ENCODE results near the gene SLC25A24. TPM values are rescaled to one million over a fixed set of nuclear protein-coding genes. Genes with fewer than 3 reads are reported as not detected.

Gene SLC25A24
- total RNA-seq, 1 donor from 2014 or later = 72.2 TPM

GRCh38 chr1:108109295-108109973, 90.7 kb downstream of the SLC25A24 start:
- H3K9me3 ChIP-seq (ENCODE audit: low read depth) = no peaks in the 10 kb centered on the region
- Mint-ChIP-seq H3K4me3 (no peak overlapping the region), H3K9me3 (peaks cover 2% of the 10 kb centered on the region)

GRCh38 chr1:108108119-108108518, 92.0 kb downstream of the SLC25A24 start:
- Mint-ChIP-seq H3K36me3 (no peaks in the 10 kb centered on the region), H3K9me3 (peaks cover 2% of the 10 kb centered on the region), H3K4me3 (no peak overlapping the region), H3K4me1 (no peaks in the 10 kb centered on the region), H3K27me3 (ENCODE audit: insufficient read depth, low read depth) (peaks cover 6% of the 10 kb centered on the region), H3K27ac (no peak overlapping the region)
- H3F3A ChIP-seq (ENCODE audit: low read depth) = no peaks in the 10 kb centered on the region
- no peak overlapping the region for H3K4me2 ChIP-seq
- no peak for DNase-seq (ENCODE audit: low spot score)
- H3K9me3 ChIP-seq (ENCODE audit: low read depth) = no peaks in the 10 kb centered on the region
- no peaks in the 10 kb centered on the region for H3K36me3 ChIP-seq
- no peaks in the 10 kb centered on the region for H3K4me1 ChIP-seq
- no peak overlapping the region for H3K4me3 ChIP-seq
- no peak overlapping the region for H2AFZ ChIP-seq (replicated peaks)
- no peaks in the 10 kb centered on the region for H3K79me2 ChIP-seq (ENCODE audit: low read depth)
- H3K9ac ChIP-seq = no peak overlapping the region
- no peak overlapping the region for H3K27ac ChIP-seq
- TF ChIP-seq CTCF (IDR thresholded peaks at IDR 0.05) = no peak
- no peak for TF ChIP-seq EZH2 (IDR thresholded peaks at IDR 0.05)
- TF ChIP-seq EZH2phosphoT487 (IDR thresholded peaks at IDR 0.05) = no peak
- H4K20me1 ChIP-seq (ENCODE audit: low read depth) = no peaks in the 10 kb centered on the region
- H3K27me3 ChIP-seq = no peaks in the 10 kb centered on the region

More at GRCh38 chr1:108109295-108109973, 90.7 kb downstream of the SLC25A24 start:
- Histone ChIP-seq H3K9ac (no peak overlapping the region), H3K27ac (no peak overlapping the region), H4K20me1 (ENCODE audit: low read depth) (no peaks in the 10 kb centered on the region), H3K79me2 (ENCODE audit: low read depth) (no peaks in the 10 kb centered on the region), H2AFZ (replicated peaks) (no peak overlapping the region), H3F3A (ENCODE audit: low read depth) (no peaks in the 10 kb centered on the region), H3K4me2 (no peak overlapping the region), H3K4me3 (no peak overlapping the region), H3K4me1 (no peaks in the 10 kb centered on the region), H3K27me3 (no peaks in the 10 kb centered on the region), H3K36me3 (no peaks in the 10 kb centered on the region)
- no peaks in the 10 kb centered on the region for H3K36me3 Mint-ChIP-seq
- no peaks in the 10 kb centered on the region for H3K4me1 Mint-ChIP-seq
- H3K27me3 Mint-ChIP-seq (ENCODE audit: insufficient read depth, low read depth) = peaks cover 6% of the 10 kb centered on the region
- DNase-seq (ENCODE audit: low spot score) = no peak
- no peak overlapping the region for H3K27ac Mint-ChIP-seq
- TF ChIP-seq EZH2phosphoT487 (IDR thresholded peaks at IDR 0.05) (no peak), CTCF (IDR thresholded peaks at IDR 0.05) (no peak), EZH2 (IDR thresholded peaks at IDR 0.05) (no peak)

DNA sequence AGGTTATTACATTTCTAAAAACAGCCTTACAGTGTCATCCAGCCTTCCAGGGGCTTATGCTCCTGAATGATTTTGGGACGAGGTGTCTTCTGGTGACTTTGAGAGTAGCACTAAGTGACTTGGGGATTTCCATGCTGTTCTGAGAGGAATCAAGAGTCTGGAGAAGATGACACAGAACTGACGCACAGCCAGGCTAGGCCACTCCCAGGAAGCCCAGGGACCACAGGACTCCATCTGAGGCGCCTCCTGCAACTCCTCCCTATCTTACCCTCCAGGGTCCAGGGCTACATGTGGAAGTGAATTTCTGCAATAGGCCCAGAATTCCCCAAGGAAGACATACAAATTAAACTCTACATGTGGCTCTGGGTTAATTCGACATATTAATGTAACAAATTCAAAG, 92.5 kb downstream of the SLC25A24 start:
- no peak overlapping the region for H3K27ac Mint-ChIP-seq
- Histone ChIP-seq H3K79me2 (ENCODE audit: low read depth) (no peaks in the 10 kb centered on the region), H3K9ac (no peak overlapping the region), H3K9me3 (ENCODE audit: low read depth) (no peaks in the 10 kb centered on the region), H3F3A (ENCODE audit: low read depth) (no peaks in the 10 kb centered on the region), H2AFZ (replicated peaks) (no peak overlapping the region), H3K36me3 (no peaks in the 10 kb centered on the region), H3K4me1 (no peaks in the 10 kb centered on the region), H4K20me1 (ENCODE audit: low read depth) (no peaks in the 10 kb centered on the region), H3K4me2 (no peak overlapping the region), H3K27me3 (no peaks in the 10 kb centered on the region), H3K27ac (no peak overlapping the region), H3K4me3 (no peak overlapping the region)
- peaks cover 2% of the 10 kb centered on the region for H3K9me3 Mint-ChIP-seq
- no peaks in the 10 kb centered on the region for H3K4me1 Mint-ChIP-seq
- H3K4me3 Mint-ChIP-seq = no peak overlapping the region
- no peaks in the 10 kb centered on the region for H3K36me3 Mint-ChIP-seq
- TF ChIP-seq EZH2 (IDR thresholded peaks at IDR 0.05) = no peak
- no peak for TF ChIP-seq EZH2phosphoT487 (IDR thresholded peaks at IDR 0.05)
- peaks cover 6% of the 10 kb centered on the region for H3K27me3 Mint-ChIP-seq (ENCODE audit: insufficient read depth, low read depth)
- DNase-seq (ENCODE audit: low spot score) = no peak

- H3K79me2 ChIP-seq (ENCODE audit: low read depth) = no peaks in the 10 kb centered on the region
- H2AFZ ChIP-seq (replicated peaks) = no peak overlapping the region
- TF ChIP-seq CTCF (IDR thresholded peaks at IDR 0.05) (no peak), EZH2 (IDR thresholded peaks at IDR 0.05) (no peak), EZH2phosphoT487 (IDR thresholded peaks at IDR 0.05) (no peak)
- no peak overlapping the region for H3K4me3 ChIP-seq
- Mint-ChIP-seq H3K4me3 (no peak overlapping the region), H3K27ac (no peak overlapping the region), H3K9me3 (no peaks in the 10 kb centered on the region), H3K36me3 (no peaks in the 10 kb centered on the region), H3K4me1 (peaks cover 4% of the 10 kb centered on the region), H3K27me3 (ENCODE audit: insufficient read depth, low read depth) (peaks cover 5% of the 10 kb centered on the region)
- no peak overlapping the region for H3K4me2 ChIP-seq
- DNase-seq (ENCODE audit: low spot score) = no peak
- no peaks in the 10 kb centered on the region for H4K20me1 ChIP-seq (ENCODE audit: low read depth)
- H3K36me3 ChIP-seq = no peaks in the 10 kb centered on the region
- H3K9me3 ChIP-seq (ENCODE audit: low read depth) = no peaks in the 10 kb centered on the region
- H3K9ac ChIP-seq = no peak overlapping the region
- no peaks in the 10 kb centered on the region for H3F3A ChIP-seq (ENCODE audit: low read depth)
- H3K27me3 ChIP-seq = no peaks in the 10 kb centered on the region
- no peak overlapping the region for H3K27ac ChIP-seq
- H3K4me1 ChIP-seq = no peaks in the 10 kb centered on the region
Observed at GRCh38 chr1:108106775-108107174, 93.4 kb downstream of the SLC25A24 start.

Measured in neural progenitor cell (in vitro differentiated cells).